HG03432 (cell line): ENCODE results near the gene NACC1.

ENCODE experiments used
- ATAC-seq: cut with Tn5 transposase; IDR thresholded peaks from one replicate; pipeline ENCODE4 v1.9.1; 2021; ENCODE audit warnings: mild to moderate bottlenecking, moderate library complexity; ENCODE audit not compliant: unreplicated experiment

NACC1 gene

DNA sequence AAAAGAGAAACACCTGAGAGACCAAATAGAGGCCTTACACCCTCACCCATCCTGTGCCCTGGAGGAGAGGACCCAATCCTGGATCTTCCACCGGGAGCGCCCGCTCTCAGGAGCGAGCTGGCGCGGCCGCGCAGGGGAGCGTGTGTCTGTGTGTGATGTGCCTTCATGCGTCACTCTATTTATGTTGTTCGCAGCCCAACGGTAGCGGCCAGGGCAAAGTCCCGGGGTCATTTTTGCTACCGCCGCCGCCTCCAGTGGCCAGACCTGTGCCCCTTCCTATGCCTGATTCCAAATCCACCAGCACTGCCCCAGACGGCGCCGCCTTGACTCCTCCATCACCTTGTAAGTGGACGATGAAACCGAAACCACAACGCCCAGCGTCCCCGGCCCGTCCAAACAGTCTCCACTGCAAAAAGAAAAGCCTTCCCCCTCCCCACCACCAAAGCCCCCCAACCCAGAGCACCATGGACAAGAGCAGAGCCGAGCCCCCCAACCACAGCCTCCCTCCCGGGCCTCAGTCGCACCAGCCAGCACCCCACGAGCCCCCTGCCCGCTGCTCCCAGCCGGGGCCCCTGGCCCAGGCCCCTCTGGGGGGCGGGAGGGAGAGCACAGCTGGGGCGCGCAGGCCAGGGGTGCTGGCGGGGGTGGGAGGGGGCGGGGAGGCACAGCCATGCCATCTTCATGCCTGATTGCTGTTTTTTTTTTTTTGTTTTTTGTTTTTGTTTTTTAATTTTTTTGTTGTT is 30.1 kb upstream of the NACC1 start:
- ATAC-seq = no peak

- no peak for ATAC-seq
These were observed 28.8 kb upstream of the NACC1 start for GRCh38 chr19:13089139-13089856.

DNA sequence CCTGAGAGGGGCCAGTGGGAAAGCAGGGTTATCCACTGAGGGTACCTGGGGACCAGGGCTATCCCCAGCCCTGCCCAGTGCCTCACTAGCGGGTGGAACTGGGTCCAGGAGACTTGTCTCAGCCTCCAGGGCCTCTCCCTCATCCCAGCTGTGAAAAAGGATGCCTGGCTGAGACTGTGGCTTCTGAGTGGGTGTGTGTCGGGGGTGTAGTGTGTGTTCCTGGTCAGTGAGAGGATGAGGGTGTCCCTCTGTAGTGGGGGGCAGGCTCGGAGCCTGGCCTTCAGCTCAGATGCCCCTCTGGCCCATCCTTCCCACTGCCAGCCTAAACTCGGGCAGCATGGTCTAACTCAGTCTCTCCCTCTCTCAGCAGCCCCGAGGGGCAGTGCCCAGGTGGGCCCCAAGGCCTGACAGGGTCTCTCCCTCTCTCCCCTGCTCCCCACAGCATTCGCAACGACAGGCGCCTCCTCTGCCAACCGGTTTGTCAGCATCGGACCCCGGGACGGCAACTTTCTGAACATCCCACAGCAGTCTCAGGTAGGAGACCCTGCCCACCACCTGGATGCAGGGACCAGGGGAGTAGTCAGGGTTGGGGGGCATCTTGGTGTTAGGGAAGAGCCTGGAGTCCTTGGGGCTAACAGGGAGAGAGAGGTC is 28.1 kb upstream of the NACC1 start:
- ATAC-seq = no peak

DNA sequence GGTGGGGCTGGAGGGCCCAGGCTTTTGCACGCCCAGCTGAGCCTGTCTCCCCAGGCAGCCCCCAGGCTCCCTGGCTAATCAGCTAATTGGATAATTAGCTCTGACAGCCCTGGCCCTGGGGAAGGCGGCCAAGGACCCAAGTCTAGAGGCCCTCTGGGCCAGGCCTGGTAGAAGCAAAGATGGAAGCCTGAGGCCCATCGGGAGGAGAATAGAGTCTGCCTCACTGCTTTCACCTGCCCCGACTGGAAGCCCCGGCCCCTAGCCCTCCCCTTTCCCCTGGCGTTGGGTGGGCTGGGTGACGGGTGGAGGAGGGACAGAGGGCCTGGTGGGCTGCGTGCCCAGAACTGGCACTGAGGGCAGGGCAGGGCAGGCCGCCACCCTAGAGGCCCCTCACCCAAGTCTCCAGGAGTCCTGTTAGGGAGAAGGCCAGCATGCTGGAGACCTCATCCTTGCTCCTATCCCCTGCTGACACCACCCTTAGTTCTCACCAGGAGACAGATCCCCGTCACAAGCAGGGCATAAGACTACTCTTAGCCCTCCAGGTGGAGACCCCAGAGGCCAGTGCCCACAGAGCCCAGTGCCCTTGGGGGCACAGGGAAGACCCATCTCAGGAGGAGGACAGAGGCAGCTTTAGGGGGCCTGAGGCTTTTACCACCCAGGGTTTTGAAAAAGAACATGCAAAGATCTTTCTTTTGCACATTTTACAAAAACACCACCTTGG is 27.4 kb upstream of the NACC1 start:
- ATAC-seq = no peak

- no peak for ATAC-seq
These were observed 26.5 kb upstream of the NACC1 start for GRCh38 chr19:13091400-13092157.

GRCh38 chr19:13092158-13092543 is 25.9 kb upstream of the NACC1 start:
- no peak for ATAC-seq

- ATAC-seq = no peak
These were observed 25.3 kb upstream of the NACC1 start for GRCh38 chr19:13092606-13093235.

DNA sequence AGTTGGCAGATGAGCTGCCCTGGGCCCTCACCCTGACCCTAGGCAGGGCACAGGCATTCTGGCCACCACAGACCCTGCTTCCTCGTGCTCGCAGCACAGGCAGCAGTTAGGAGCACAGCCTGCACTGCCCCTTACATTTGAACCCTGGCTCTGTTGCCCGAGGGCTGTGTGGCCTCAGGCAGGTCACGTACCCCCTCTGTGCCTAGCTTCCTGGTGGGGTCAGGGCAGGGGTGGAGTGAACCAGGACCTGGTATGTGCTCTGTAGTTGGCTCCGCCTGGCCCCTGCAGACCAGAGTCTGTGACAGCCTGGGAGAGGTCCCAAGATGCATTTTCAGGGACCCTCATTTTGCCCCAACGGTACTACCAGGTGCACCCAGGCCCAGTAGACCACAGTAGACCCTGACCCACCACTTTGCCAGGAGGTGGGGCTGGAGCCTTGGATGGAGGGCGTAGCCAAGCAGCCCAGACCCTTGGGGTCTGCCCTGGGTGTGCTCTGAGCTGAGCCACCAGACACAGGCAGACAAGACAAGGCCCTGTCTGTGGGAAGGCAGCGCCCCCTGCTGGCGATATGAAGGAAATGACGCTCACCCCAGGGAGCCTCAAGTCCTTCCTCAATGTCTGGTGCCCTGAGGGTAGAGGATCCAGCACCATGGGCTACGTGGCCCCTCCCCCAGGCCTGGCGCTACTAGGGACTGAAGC is 24.5 kb upstream of the NACC1 start:
- ATAC-seq = peak; percentile 50

DNA sequence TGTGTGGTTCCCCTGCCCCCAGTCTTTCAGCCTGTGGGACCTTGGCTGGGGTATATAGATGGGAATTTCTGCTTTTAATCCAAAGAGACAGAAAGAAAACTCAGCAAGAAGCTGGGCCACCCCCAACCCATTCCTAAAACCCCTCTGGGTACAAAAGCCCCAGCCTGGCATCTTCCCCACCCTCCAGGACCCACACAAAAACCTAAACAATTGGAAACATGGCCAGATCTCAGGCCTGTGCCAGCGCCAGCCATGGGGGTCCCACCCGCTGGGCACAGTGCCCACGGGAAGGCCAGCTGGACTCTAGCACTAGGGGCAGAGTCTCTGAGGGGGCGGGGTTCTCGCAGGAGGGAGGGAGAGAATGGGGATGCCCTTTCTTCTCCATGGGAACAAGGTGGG is 24.0 kb upstream of the NACC1 start:
- ATAC-seq = no peak

GRCh38 chr19:13094771-13095392 is 23.2 kb upstream of the NACC1 start:
- ATAC-seq = no peak

DNA sequence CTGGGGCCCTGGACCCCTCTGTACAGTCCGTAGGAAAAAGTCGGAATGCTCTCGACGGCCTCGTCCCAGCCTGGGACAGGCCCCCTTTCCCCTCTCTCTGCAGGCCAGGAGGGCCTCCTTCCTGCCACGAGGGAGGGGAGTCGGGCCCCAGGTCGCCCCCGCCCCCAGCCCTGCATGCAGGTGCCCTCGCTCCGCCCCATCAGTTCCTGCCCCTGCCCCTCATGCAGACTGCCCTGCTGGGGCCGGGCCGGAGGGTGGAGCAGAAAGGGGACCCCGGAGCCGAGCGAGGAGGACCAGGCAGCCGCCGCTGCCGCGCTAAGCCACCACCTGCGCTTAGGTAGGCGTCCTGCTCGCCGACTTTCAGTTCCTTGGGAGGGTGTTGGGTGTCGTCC is 22.7 kb upstream of the NACC1 start:
- no peak for ATAC-seq

GRCh38 chr19:13095934-13096927 is 21.8 kb upstream of the NACC1 start:
- ATAC-seq = no peak

DNA sequence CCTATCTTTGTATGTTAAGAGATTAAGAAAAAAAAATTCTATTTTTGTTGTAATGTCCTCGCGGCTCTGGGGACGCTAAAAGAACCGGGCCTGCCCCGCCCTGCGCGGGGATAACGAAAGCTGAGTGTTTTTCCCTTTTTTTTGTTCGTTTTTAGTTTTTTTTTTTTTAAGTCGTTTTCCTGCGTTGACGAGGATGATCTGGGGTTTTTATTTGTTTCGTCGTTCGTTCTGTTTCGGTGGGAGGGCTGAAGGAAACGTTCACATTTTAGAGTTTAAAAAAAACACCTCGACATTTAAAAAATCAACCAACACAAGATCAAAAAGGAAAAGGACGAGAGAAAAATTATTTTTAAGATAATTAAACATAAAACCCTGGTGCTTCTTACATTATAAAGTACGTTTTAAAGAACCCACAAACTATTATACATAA is 21.0 kb upstream of the NACC1 start:
- ATAC-seq = no peak

DNA sequence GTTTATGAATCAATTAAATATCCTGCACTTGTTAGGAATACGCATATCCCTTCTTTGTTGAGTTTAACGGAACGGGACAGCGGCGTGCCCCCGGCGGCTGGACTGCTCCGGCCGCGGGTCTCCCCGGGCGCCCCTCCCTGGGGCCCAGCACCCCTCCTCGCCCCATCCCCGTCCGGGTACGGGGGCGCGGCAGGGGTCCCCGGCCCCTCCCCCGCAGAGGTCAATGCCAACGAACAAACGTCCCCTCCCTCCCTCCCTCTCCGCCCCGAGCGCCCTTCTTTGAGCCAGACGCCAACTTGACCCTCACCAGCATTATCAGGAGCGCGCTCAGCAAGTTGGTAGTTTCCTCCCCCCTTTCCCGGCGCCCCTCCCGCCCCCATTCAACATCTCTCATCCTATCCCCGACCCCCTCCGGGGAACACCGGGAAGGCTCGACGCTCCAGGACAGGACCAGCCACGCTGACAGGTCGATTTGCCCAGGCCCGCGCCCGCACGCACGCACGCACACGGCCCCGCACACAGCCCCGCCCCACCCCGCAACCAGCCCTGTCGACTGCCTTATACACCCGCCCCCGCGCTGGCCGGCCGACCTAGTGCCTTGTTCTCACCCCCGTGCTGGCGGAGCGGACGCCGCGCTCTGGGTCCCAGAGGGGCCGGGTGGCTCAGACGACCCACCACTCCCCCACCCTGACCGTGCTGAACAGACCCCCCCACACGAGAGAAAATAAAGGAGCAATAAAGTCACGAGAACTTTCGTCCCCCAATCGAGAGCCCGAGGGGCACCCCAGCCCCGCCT is 20.4 kb upstream of the NACC1 start:
- no peak for ATAC-seq

- no peak for ATAC-seq
These were observed 19.6 kb upstream of the NACC1 start for GRCh38 chr19:13098277-13099072.
